Stimulated activated CD4-positive, alpha-beta T cell treated with anti-CD3 and anti-CD28 coated beads, Interleukin-15, amount 100 ng/mL, for 1 hour (primary cell): ENCODE measurements around the gene FAM24B.

ENCODE experiments used
- DNase-seq, 2 donors: peaks; one replicate each; pipeline ENCODE4 v3.0.0-alpha.2; 2020; ENCODE audit warnings: low read depth in 1 of 2, low spot score in 1 of 2

The FAM24B gene

DNA sequence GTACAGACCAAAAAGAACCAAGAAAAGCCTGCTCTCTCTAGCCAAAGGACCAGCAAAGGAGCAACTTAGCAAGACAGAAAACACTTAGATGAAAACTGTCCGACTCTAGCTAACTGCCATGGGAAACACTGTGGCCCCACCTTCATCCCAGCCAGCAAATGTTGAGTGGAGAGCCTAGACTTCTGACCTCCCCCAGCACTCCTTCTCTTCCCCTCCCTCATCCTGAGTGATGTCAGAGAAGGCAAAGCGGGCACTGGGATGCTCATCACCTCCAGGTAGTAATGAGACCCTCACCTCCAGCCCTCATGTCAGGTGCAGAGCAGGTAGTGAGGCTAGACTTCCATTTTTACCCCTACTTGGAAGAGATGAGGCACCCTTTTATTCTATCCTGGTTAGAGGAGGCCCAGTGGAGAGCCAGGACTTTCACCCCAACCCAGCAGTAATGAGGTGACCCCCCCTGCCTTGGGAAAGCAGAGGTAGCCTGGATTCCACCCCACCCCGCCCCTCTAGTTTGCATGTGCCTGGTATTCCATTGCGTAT is 50.6 kb downstream of the FAM24B start:
- DNase-seq, result no peak

DNA sequence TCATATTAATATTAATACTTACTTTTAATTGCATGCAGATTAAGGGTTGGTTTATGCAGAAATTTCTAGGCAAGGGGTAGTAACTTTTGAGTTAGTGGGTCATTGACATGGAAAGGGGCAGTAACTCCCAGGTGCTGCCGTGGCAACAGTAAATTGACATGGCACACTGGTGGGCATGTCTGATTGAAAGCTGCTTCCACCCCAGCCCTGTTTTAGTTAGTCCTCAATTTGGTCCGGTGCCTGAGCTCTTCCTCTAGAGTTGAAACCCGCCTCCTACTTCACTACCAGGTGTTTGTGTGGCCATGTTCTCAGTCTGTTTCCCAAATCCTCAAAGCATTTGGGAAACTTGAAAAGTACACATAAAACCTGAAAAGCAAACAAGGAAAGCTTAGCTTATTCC is 52.1 kb downstream of the FAM24B start:
- no peak for DNase-seq

DNA sequence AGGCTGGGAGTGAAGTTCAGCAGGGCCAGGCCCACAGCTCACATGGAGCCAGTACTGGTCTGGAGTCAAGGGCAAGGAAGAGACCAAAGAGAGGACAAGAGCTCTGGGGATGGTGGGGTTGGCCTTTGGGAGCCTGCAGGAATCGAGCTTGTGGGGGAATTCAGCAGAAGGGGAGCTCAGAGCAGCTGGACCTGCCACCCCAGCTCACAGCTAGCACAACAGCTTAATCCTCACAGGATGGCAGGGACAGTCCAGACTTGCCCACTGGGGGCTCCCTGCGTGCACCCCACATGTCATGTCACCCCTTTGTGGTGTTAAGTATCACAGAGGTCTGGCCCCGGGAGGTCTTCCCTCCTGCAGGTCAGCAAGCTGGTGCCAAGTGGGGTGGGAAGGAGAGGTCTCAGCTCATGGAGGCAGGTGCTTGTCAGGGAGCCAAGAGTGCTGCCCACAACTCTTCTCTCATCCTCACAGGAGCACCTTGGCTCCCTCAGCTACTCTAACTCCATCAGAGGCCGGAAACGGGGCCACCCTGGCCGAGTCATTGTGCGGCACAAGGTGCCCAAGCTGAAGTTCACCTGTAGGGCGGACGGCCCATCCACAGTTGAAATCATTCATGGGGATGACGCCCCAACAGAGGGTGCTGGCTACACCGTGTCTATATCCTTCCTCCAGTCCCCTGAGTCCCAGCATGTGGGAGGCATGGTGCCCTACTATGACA is 56.2 kb downstream of the FAM24B start:
- no peak for DNase-seq

DNA sequence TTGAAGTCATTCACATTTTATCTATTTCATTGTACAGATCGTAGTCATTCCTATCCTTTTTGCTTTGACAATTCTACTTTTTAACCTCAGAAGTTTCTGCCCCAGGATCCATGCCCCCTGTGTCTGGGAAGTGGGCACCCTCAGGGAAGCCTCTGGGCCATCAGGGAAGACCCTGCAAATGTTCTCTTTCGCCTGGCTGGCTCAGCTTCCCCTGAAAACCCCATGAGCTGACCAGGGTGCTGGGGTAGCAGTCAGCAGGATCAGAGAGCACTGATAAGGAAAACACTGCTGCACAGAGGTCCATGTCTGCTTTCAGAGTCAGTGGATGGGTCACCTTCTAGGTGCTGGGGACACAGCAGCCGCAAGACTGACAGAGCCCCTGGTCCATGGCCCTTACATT is 57.6 kb downstream of the FAM24B start:
- no peak for DNase-seq

DNA sequence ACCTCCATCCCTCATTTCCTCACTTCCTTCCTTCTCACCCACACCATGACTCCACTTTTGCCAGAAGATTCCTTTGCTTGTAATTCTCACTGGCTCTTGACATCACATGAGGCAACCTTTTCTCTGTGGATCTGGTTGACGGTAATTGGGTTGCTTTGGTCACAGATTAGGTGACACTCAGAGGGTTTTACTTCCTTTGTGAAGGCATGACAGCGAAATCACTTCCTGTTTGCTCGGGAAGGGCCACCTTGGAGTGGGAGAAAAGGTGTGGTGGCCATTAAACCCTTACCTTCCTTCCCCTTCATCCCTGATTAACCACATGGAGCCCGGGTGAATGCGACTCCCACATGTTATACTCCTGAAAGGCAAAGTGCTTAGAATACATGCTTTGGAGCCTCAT is 63.9 kb downstream of the FAM24B start:
- no peak for DNase-seq

DNA sequence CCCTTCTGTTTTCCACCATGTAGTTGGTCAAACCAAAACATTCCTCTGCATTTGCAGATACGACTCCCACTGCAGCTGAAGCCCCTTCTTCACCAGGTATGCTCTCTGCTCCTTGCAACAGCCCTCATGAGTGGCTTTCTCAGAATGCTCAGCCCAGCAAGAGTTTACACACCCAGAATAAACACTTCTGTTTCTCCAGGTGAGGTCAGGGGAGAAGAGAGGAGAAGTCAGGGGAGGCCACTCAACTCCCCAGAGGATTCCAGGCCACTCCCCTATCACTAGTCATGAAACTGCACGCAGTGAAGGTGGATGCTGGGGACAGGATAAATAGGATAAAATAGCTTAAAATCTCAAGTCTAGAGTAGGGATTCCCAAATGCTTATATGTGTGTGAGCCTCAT is 64.9 kb downstream of the FAM24B start:
- DNase-seq, result no peak

DNA sequence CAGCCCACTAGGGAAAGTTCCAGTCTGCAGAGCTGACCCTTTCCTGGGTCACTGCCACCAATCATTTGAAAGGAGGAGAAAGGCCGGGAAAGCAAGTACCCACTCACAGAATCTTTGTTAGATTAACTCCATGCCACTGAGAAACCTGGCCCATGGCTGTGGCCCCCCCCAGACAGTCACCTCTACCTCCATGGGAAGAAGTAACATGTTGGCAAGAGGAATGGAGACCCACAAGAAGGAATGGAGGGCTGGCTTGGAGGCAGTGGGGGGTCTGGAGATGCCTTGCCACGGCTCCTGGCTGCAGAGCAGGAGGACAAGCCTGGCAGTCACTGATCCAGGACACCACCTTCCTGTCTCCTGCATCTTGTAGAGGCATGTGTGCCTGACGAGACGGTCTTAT is 66.6 kb downstream of the FAM24B start:
- no peak for DNase-seq

DNA sequence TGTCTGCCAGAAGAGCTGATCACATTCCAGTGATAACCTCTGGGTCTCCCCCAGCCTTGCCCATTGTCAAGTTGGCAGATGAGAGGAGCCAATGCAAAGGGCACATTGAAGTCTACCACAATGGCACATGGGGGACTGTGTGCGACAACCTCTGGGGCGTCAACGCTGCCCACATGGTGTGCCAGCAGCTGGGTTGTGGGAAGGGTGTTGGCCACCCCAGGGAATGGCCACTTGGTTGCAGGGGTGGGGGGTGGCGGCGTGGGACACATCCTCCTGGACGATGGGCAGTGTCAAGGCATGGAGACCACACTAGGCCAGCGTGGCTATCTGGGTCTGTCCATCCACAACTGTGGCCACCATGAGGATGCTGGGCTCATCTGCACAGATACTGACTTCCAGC is 77.1 kb downstream of the FAM24B start:
- no peak for DNase-seq
